ENCODE measurements around the gene WDSUB1. TPM values are rescaled to one million over a fixed set of nuclear protein-coding genes. Genes with fewer than 3 reads are reported as not detected.

Gene WDSUB1
- total and polyA plus RNA-seq, 9 of the 15 experiments (the other 6 are each of a cell fraction or from before 2014, with no cell fraction given), result 5.2 to 13.7 (median 9.4) TPM

DNA sequence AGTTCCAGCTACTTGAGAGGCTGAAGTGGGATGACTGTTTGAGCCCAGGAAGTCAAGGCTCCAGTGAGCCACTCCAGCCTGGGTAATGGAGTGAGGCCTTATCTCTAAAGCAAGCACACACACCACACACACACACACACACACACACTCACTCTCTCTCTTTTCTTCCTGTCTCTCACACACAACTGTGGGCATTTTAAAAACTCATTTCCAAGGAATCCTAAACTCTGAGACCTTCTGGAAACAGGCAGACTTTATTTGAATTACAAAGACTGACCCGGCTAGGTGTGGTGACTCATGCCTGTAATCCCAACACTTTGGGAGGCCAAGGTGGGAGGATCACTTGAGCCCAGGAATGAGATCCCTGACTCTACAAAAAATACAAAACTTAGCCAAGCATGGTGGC, 21.3 kb downstream of the WDSUB1 start (continued):
- TF ChIP-seq FOXK2 (conservative IDR thresholded peaks at IDR 0.05 in 1 of 2, IDR thresholded peaks at IDR 0.05 in 1 of 2; ENCODE audit: low read depth in 2 of 2) (no peak; a peak in 1 of 4 replicates), ZNF780A (CRISPR knock-in tag; IDR thresholded peaks at IDR 0.05) (no peak), TAL1 (IDR thresholded peaks at IDR 0.05) (no peak; the same call in 1 of the 2 replicates), ZNF316 (IDR thresholded peaks at IDR 0.05) (0 out of 2 replicates have a peak, but pooled peaks have one; percentile 25), MTA1 (IDR thresholded peaks at IDR 0.05; ENCODE audit: borderline replicate concordance) (peak; percentile 27; the same call in 1 of the 2 replicates), NFRKB (IDR thresholded peaks at IDR 0.05; ENCODE audit: low read depth) (no peak), FOSL1 (tag; conservative IDR thresholded peaks at IDR 0.05) (0 out of 2 replicates have a peak, but pooled peaks have one; percentile 48), SPI1 (IDR thresholded peaks at IDR 0.05; ENCODE audit: borderline replicate concordance, low read depth, low read length) (no peak), ZNF445 (CRISPR knock-in tag; IDR thresholded peaks at IDR 0.05; ENCODE audit: low read depth) (no peak), SMAD4 (CRISPR knock-in tag; conservative IDR thresholded peaks at IDR 0.05) (0 out of 2 replicates have a peak, but pooled peaks have one; percentile 69), MBD2 (IDR thresholded peaks at IDR 0.05; ENCODE audit: borderline replicate concordance, low read depth) (no peak), ZNF143 (CRISPR knock-in tag; IDR thresholded peaks at IDR 0.05) (no peak), PHF20 (IDR thresholded peaks at IDR 0.05; ENCODE audit: partially characterized antibody) (peak; percentile 7), GATA2 (CRISPR knock-in tag; IDR thresholded peaks at IDR 0.05) (peak; percentile 68)
- TF ChIP-seq, protein P1, sequence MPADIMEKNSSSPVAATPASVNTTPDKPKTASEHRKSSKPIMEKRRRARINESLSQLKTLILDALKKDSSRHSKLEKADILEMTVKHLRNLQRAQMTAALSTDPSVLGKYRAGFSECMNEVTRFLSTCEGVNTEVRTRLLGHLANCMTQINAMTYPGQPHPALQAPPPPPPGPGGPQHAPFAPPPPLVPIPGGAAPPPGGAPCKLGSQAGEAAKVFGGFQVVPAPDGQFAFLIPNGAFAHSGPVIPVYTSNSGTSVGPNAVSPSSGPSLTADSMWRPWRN (IDR thresholded peaks at IDR 0.05; ENCODE audit: low read depth), result no peak
- TF ChIP-seq, protein P2, sequence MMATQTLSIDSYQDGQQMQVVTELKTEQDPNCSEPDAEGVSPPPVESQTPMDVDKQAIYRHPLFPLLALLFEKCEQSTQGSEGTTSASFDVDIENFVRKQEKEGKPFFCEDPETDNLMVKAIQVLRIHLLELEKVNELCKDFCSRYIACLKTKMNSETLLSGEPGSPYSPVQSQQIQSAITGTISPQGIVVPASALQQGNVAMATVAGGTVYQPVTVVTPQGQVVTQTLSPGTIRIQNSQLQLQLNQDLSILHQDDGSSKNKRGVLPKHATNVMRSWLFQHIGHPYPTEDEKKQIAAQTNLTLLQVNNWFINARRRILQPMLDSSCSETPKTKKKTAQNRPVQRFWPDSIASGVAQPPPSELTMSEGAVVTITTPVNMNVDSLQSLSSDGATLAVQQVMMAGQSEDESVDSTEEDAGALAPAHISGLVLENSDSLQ (IDR thresholded peaks at IDR 0.05), result peak; percentile 28; the same call in 1 of the 2 replicates
- TF ChIP-seq, protein P3, sequence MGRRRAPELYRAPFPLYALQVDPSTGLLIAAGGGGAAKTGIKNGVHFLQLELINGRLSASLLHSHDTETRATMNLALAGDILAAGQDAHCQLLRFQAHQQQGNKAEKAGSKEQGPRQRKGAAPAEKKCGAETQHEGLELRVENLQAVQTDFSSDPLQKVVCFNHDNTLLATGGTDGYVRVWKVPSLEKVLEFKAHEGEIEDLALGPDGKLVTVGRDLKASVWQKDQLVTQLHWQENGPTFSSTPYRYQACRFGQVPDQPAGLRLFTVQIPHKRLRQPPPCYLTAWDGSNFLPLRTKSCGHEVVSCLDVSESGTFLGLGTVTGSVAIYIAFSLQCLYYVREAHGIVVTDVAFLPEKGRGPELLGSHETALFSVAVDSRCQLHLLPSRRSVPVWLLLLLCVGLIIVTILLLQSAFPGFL (CRISPR knock-in tag; IDR thresholded peaks at IDR 0.05), result no peak
- TF ChIP-seq, protein P4, sequence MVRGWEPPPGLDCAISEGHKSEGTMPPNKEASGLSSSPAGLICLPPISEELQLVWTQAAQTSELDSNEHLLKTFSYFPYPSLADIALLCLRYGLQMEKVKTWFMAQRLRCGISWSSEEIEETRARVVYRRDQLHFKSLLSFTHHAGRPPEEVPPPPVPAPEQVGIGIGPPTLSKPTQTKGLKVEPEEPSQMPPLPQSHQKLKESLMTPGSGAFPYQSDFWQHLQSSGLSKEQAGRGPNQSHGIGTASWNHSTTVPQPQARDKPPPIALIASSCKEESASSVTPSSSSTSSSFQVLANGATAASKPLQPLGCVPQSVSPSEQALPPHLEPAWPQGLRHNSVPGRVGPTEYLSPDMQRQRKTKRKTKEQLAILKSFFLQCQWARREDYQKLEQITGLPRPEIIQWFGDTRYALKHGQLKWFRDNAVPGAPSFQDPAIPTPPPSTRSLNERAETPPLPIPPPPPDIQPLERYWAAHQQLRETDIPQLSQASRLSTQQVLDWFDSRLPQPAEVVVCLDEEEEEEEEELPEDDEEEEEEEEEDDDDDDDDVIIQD (CRISPR knock-in tag; IDR thresholded peaks at IDR 0.05), result no peak
- TF ChIP-seq, protein P5, sequence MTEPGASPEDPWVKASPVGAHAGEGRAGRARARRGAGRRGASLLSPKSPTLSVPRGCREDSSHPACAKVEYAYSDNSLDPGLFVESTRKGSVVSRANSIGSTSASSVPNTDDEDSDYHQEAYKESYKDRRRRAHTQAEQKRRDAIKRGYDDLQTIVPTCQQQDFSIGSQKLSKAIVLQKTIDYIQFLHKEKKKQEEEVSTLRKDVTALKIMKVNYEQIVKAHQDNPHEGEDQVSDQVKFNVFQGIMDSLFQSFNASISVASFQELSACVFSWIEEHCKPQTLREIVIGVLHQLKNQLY (CRISPR knock-in tag; conservative IDR thresholded peaks at IDR 0.05), result no peak
- TF ChIP-seq, protein P6, sequence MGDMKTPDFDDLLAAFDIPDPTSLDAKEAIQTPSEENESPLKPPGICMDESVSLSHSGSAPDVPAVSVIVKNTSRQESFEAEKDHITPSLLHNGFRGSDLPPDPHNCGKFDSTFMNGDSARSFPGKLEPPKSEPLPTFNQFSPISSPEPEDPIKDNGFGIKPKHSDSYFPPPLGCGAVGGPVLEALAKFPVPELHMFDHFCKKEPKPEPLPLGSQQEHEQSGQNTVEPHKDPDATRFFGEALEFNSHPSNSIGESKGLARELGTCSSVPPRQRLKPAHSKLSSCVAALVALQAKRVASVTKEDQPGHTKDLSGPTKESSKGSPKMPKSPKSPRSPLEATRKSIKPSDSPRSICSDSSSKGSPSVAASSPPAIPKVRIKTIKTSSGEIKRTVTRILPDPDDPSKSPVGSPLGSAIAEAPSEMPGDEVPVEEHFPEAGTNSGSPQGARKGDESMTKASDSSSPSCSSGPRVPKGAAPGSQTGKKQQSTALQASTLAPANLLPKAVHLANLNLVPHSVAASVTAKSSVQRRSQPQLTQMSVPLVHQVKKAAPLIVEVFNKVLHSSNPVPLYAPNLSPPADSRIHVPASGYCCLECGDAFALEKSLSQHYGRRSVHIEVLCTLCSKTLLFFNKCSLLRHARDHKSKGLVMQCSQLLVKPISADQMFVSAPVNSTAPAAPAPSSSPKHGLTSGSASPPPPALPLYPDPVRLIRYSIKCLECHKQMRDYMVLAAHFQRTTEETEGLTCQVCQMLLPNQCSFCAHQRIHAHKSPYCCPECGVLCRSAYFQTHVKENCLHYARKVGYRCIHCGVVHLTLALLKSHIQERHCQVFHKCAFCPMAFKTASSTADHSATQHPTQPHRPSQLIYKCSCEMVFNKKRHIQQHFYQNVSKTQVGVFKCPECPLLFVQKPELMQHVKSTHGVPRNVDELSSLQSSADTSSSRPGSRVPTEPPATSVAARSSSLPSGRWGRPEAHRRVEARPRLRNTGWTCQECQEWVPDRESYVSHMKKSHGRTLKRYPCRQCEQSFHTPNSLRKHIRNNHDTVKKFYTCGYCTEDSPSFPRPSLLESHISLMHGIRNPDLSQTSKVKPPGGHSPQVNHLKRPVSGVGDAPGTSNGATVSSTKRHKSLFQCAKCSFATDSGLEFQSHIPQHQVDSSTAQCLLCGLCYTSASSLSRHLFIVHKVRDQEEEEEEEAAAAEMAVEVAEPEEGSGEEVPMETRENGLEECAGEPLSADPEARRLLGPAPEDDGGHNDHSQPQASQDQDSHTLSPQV (IDR thresholded peaks at IDR 0.05), result 0 out of 2 replicates have a peak, but pooled peaks have one; percentile 37

Measured in K562 (cell line).